Measurements from ENCODE around the gene RHEB.

Gene RHEB

DNA sequence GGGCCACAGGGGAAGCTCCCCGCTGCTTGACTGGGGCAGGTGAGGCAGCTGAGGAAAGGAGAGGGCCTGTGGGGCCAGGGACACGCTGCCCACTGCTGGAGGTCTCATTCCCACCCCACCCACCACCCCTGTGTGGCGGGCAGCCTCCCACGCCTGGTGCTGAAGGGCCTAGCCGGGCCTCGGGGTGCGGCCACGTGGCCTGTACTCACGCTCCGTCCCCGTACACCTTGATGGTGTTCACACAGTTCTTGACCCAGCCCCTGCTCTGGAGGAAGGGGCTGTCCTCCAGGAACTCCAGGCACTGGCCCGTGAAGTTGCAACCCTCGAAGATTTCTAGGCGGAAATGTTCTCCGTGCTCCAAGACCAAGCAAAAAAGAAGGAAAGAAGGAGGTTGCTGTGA lies 83.7 kb downstream of the RHEB start:
- Histone ChIP-seq H3K9me3 (ENCODE audit: insufficient read depth, low read length) (no peaks in the 10 kb centered on the region), H3K4me1 (ENCODE audit: low read length) (peaks cover 7% of the 10 kb centered on the region; the same call in 1 of the 2 replicates), H3K9ac (ENCODE audit: low read length) (no peak overlapping the region), H3K27ac (ENCODE audit: low read length) (no peak overlapping the region), H2AFZ (ENCODE audit: low read depth, low read length) (no peak overlapping the region), H3K36me3 (replicated peaks; ENCODE audit: low read depth, low read length) (no peaks in the 10 kb centered on the region), H3K79me2 (ENCODE audit: low read length) (no peaks in the 10 kb centered on the region), H3K4me2 (ENCODE audit: low read length) (no peak overlapping the region), H4K20me1 (ENCODE audit: insufficient read depth, low read length) (no peaks in the 10 kb centered on the region), H3K27me3 (ENCODE audit: low read depth, low read length) (peaks cover 12% of the 10 kb centered on the region), H3K4me3 (ENCODE audit: low read length) (no peak overlapping the region)
- TF ChIP-seq, protein P1, sequence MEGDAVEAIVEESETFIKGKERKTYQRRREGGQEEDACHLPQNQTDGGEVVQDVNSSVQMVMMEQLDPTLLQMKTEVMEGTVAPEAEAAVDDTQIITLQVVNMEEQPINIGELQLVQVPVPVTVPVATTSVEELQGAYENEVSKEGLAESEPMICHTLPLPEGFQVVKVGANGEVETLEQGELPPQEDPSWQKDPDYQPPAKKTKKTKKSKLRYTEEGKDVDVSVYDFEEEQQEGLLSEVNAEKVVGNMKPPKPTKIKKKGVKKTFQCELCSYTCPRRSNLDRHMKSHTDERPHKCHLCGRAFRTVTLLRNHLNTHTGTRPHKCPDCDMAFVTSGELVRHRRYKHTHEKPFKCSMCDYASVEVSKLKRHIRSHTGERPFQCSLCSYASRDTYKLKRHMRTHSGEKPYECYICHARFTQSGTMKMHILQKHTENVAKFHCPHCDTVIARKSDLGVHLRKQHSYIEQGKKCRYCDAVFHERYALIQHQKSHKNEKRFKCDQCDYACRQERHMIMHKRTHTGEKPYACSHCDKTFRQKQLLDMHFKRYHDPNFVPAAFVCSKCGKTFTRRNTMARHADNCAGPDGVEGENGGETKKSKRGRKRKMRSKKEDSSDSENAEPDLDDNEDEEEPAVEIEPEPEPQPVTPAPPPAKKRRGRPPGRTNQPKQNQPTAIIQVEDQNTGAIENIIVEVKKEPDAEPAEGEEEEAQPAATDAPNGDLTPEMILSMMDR (IDR thresholded peaks at IDR 0.05; ENCODE audit: low read depth, low read length) = no peak
- no peak for TF ChIP-seq EZH2phosphoT487 (IDR thresholded peaks at IDR 0.05; ENCODE audit: low read depth)

DNA sequence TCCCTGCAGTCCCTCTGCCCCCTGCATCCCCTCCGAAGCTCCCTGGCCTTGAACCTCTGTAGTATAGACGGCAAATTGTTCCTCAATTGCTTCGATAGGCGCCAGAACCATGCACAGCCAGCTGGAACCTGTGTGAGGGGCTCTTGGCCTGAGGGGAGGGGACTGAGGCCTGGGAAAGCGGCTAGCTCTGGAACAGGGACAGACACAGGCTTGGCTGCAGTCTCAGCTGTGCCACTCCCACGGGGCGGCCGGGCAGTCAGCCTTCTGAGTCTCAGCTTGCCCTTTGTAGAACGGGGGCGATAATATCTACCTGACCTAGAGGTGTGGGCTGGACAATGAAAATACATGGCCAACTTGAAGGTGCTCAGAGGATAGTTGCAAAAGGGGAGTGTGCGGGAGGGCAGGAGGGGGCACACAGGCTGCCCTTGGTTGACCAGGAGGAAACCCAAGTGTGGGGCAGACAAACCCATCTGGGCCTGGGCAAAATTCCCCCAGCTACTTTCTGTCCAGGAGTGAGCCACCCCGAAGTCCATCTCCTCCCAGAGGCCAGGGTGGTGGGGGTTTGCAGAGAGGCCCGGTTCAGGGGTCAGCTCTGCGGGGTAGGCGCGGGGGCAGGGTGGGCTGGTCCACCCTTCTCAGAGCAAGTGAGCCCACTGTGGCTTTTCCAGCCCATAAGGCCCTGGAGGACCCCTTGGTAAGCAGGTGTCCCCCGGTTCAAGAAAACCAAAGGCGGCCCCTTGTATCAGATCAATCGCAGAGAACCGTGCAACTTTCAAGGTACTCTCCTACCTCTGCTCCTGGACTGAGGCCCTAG lies 84.4 kb downstream of the RHEB start:
- no peaks in the 10 kb centered on the region for H3K9me3 ChIP-seq (ENCODE audit: insufficient read depth, low read length)
- no peaks in the 10 kb centered on the region for H3K79me2 ChIP-seq (ENCODE audit: low read length)
- no peak overlapping the region for H3K4me3 ChIP-seq (ENCODE audit: low read length)
- TF ChIP-seq EZH2phosphoT487 (IDR thresholded peaks at IDR 0.05; ENCODE audit: low read depth) = no peak
- TF ChIP-seq, protein P1 (IDR thresholded peaks at IDR 0.05; ENCODE audit: low read depth, low read length) = no peak
- H3K27me3 ChIP-seq (ENCODE audit: low read depth, low read length) = peaks cover 12% of the 10 kb centered on the region
- no peak overlapping the region for H3K27ac ChIP-seq (ENCODE audit: low read length)
- H4K20me1 ChIP-seq (ENCODE audit: insufficient read depth, low read length) = no peaks in the 10 kb centered on the region
- no peak overlapping the region for H3K9ac ChIP-seq (ENCODE audit: low read length)
- H3K4me1 ChIP-seq (ENCODE audit: low read length) = peaks cover 7% of the 10 kb centered on the region; the same call in 1 of the 2 replicates
- no peaks in the 10 kb centered on the region for H3K36me3 ChIP-seq (replicated peaks; ENCODE audit: low read depth, low read length)
- H3K4me2 ChIP-seq (ENCODE audit: low read length) = no peak overlapping the region
- no peak overlapping the region for H2AFZ ChIP-seq (ENCODE audit: low read depth, low read length)

- H3K4me2 ChIP-seq (ENCODE audit: low read length) = no peak overlapping the region
- no peaks in the 10 kb centered on the region for H4K20me1 ChIP-seq (ENCODE audit: insufficient read depth, low read length)
- H3K4me3 ChIP-seq (ENCODE audit: low read length) = no peak overlapping the region
- no peak overlapping the region for H3K9ac ChIP-seq (ENCODE audit: low read length)
- TF ChIP-seq, protein P1 (IDR thresholded peaks at IDR 0.05; ENCODE audit: low read depth, low read length) = no peak
- no peak for TF ChIP-seq EZH2phosphoT487 (IDR thresholded peaks at IDR 0.05; ENCODE audit: low read depth)
- H3K79me2 ChIP-seq (ENCODE audit: low read length) = no peaks in the 10 kb centered on the region
- H3K9me3 ChIP-seq (ENCODE audit: insufficient read depth, low read length) = no peaks in the 10 kb centered on the region
- H3K36me3 ChIP-seq (replicated peaks; ENCODE audit: low read depth, low read length) = no peaks in the 10 kb centered on the region
- no peak overlapping the region for H3K27ac ChIP-seq (ENCODE audit: low read length)
- peaks cover 7% of the 10 kb centered on the region; the same call in 1 of the 2 replicates for H3K4me1 ChIP-seq (ENCODE audit: low read length)
- H3K27me3 ChIP-seq (ENCODE audit: low read depth, low read length) = peaks cover 12% of the 10 kb centered on the region
- no peak overlapping the region for H2AFZ ChIP-seq (ENCODE audit: low read depth, low read length)
Observed at GRCh38 chr7:151434549-151434948, 85.1 kb downstream of the RHEB start.

DNA sequence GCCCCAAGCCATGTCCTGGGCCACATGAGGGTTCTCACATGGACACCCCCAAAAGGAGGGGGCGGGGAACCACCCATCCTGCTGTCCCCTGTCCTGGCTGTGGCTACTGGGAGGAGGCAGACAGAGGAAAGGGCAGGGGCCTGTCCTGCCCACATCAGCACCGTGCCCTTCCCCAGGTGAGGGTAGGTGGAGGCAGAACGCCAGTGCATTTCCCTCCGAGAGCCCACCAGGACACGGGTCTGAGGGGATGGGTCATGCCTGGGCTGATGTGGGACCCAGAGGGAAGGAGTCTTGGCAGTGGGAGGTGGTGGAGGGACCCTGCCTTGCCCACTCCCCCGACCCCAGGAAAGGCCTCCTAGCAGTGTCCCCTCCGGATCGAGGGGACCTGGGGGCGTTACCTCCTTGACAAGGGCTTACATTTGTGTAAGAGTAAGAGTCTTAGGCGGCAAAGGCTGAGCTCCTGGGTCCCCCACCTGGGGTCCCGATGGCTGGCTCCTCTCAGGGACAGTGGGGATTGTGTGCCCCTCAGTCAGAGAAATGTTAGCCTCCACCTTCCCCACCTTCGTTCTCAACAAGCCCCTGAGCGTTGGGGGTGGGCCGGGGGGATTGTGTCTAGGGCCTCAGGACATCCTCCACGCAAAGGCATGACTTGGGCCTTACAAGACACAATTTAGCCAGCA lies 85.8 kb downstream of the RHEB start:
- H2AFZ ChIP-seq (ENCODE audit: low read depth, low read length) = no peak overlapping the region
- TF ChIP-seq, protein P1 (IDR thresholded peaks at IDR 0.05; ENCODE audit: low read depth, low read length) = no peak
- TF ChIP-seq EZH2phosphoT487 (IDR thresholded peaks at IDR 0.05; ENCODE audit: low read depth) = no peak
- H3K27ac ChIP-seq (ENCODE audit: low read length) = no peak overlapping the region
- H3K27me3 ChIP-seq (ENCODE audit: low read depth, low read length) = peaks cover 12% of the 10 kb centered on the region
- H4K20me1 ChIP-seq (ENCODE audit: insufficient read depth, low read length) = no peaks in the 10 kb centered on the region
- H3K9ac ChIP-seq (ENCODE audit: low read length) = no peak overlapping the region
- no peak overlapping the region for H3K4me3 ChIP-seq (ENCODE audit: low read length)
- H3K4me1 ChIP-seq (ENCODE audit: low read length) = peaks cover 7% of the 10 kb centered on the region; the same call in 1 of the 2 replicates
- no peaks in the 10 kb centered on the region for H3K36me3 ChIP-seq (replicated peaks; ENCODE audit: low read depth, low read length)
- no peaks in the 10 kb centered on the region for H3K9me3 ChIP-seq (ENCODE audit: insufficient read depth, low read length)
- H3K79me2 ChIP-seq (ENCODE audit: low read length) = no peaks in the 10 kb centered on the region
- H3K4me2 ChIP-seq (ENCODE audit: low read length) = no peak overlapping the region
